GM23248 (cell line): ENCODE measurements around the gene KIAA1958. TPM values are rescaled to one million over a fixed set of nuclear protein-coding genes. Genes with fewer than 3 reads are reported as not detected.

ENCODE experiments used
- DNase-seq: peaks from one replicate; pipeline ENCODE4 v3.0.0-alpha.2; 2015
- H2AFZ ChIP-seq: fragments of 200-600 bp; sonication (generic); 2 replicates; pipeline ENCODE4 v1.6.1; 2016; ENCODE audit warnings: antibody characterized with exemption
- H3F3A ChIP-seq: fragments of 200-600 bp; sonication (generic); 2 replicates; pipeline ENCODE4 v1.6.1; 2016; ENCODE audit warnings: mild to moderate bottlenecking, antibody characterized with exemption, mixed run types; ENCODE audit not compliant: insufficient read depth
- H3K27ac ChIP-seq: fragments of 200-600 bp; sonication (generic); 2 replicates; pipeline ENCODE4 v1.5.1; 2016; ENCODE audit warnings: mild to moderate bottlenecking
- H3K27me3 ChIP-seq: fragments of 200-600 bp; sonication (generic); replicated peaks from 2 replicates; pipeline ENCODE4 v1.6.1; 2016; ENCODE audit warnings: mild to moderate bottlenecking; ENCODE audit not compliant: insufficient read depth
- H3K36me3 ChIP-seq: fragments of 200-600 bp; sonication (generic); 2 replicates; pipeline ENCODE4 v1.6.1; 2016; ENCODE audit warnings: low read depth, mild to moderate bottlenecking
- H3K4me1 ChIP-seq: fragments of 200-600 bp; sonication (generic); 2 replicates; pipeline ENCODE4 v1.6.1; 2016; ENCODE audit warnings: mild to moderate bottlenecking; ENCODE audit not compliant: insufficient read depth
- H3K4me2 ChIP-seq: fragments of 200-600 bp; sonication (generic); one replicate; pipeline ENCODE4 v1.6.1; 2016; ENCODE audit warnings: mild to moderate bottlenecking; ENCODE audit not compliant: unreplicated experiment
- H3K4me3 ChIP-seq: fragments of 200-600 bp; sonication (generic); 2 replicates; pipeline ENCODE4 v1.5.1; 2016; ENCODE audit warnings: mild to moderate bottlenecking
- H3K79me2 ChIP-seq: fragments of 200-600 bp; sonication (generic); 2 replicates; pipeline ENCODE4 v1.6.1; 2016; ENCODE audit warnings: mild to moderate bottlenecking; ENCODE audit not compliant: insufficient read depth
- H3K9ac ChIP-seq: fragments of 200-600 bp; sonication (generic); 2 replicates; pipeline ENCODE4 v1.6.1; 2016; ENCODE audit warnings: mild to moderate bottlenecking
- H3K9me2 ChIP-seq: fragments of 200-600 bp; sonication (generic); 2 replicates; pipeline ENCODE4 v1.6.1; 2016; ENCODE audit warnings: mixed run types, mild to moderate bottlenecking, moderate library complexity; ENCODE audit not compliant: insufficient read depth
- H3K9me3 ChIP-seq: fragments of 200-600 bp; sonication (generic); one replicate; pipeline ENCODE4 v1.6.1; 2017; ENCODE audit warnings: low read depth
- H4K20me1 ChIP-seq: fragments of 200-600 bp; sonication (generic); 2 replicates; pipeline ENCODE4 v1.6.0; 2016; ENCODE audit not compliant: insufficient read depth
- EZH2 ChIP-seq: fragments of 200-600 bp; sonication (generic); IDR thresholded peaks from 2 replicates; pipeline ENCODE4 v1.6.1; 2018; ENCODE audit warnings: antibody characterized with exemption, mild to moderate bottlenecking; ENCODE audit not compliant: insufficient read depth, poor library complexity, severe bottlenecking
- EZH2phosphoT487 ChIP-seq: fragments of 200-600 bp; sonication (generic); IDR thresholded peaks from 2 replicates; pipeline ENCODE4 v1.6.1; 2018; ENCODE audit warnings: antibody characterized with exemption, moderate library complexity, mild to moderate bottlenecking, low read depth; ENCODE audit not compliant: insufficient read depth
- WGBS, 2 experiments: methylation state at CpG; one replicate each; pipeline ENCODE4 v1.1.6; 2015 to 2017; ENCODE audit warnings: low lambda C conversion rate in 2 of 2, low coverage in 1 of 2; ENCODE audit errors: missing lambda C conversion rate in 2 of 2; 5-methylcytosine and 5-hydroxymethylcytosine counted together
- in situ Hi-C: fragments of 300-500 bp; cut with MboI; formaldehyde crosslinking; loops from 2 replicates; pipeline ENCODE4 v1.15.0; 2020
- polyA plus RNA-seq: library from polyadenylated mRNA; unstranded; fragments of >200 nt; fragmentation: Nextera tagmentation; extraction: Ambion mirVana; gene quantifications from 2 replicates; pipeline ENCODE4 v1.2.1, GENCODE V29; 2016
- total RNA-seq: library from RNA; depleted of rRNA; stranded (reverse); fragments of >200 nt; shearing (Covaris generic); gene quantifications from 2 replicates; pipeline ENCODE4 v1.2.3, GENCODE V29; 2014

The KIAA1958 gene
- total and polyA plus RNA-seq, 2 experiments from 2014 or later = 7.7 to 7.8 TPM

GRCh38 chr9:112647596-112647995, 161.0 kb downstream of the KIAA1958 start:
- Histone ChIP-seq H3K9me3 (no peaks in the 10 kb centered on the region), H2AFZ (no peak overlapping the region), H3K4me2 (no peak overlapping the region), H3K9ac (no peak overlapping the region), H3K9me2 (no peaks in the 10 kb centered on the region), H3F3A (no peaks in the 10 kb centered on the region), H4K20me1 (no peaks in the 10 kb centered on the region), H3K36me3 (peaks cover 25% of the 10 kb centered on the region), H3K4me1 (peaks cover 5% of the 10 kb centered on the region; the same call in 1 of the 2 replicates), H3K27me3 (no peaks in the 10 kb centered on the region), H3K27ac (no peak overlapping the region), H3K79me2 (no peaks in the 10 kb centered on the region), H3K4me3 (no peak overlapping the region)
- DNase-seq = no peak
- 98 to 99% methylated on average over 3 of the region's 3 CpGs for WGBS, 2 experiments
- TF ChIP-seq EZH2 (no peak), EZH2phosphoT487 (no peak)
- in situ Hi-C loops = no loop called here

- Histone ChIP-seq H3K27ac (no peak overlapping the region), H3K9me2 (no peaks in the 10 kb centered on the region), H3K79me2 (no peaks in the 10 kb centered on the region), H2AFZ (no peak overlapping the region), H3K4me2 (no peak overlapping the region), H4K20me1 (no peaks in the 10 kb centered on the region), H3K27me3 (no peaks in the 10 kb centered on the region), H3K9ac (no peak overlapping the region), H3K9me3 (no peaks in the 10 kb centered on the region), H3K4me3 (no peak overlapping the region), H3K4me1 (peaks cover 5% of the 10 kb centered on the region; the same call in 1 of the 2 replicates), H3K36me3 (peaks cover 25% of the 10 kb centered on the region), H3F3A (no peaks in the 10 kb centered on the region)
- DNase-seq = no peak
- WGBS, 2 experiments = 74 to 83% methylated on average over 1 of the region's 1 CpG
- TF ChIP-seq EZH2phosphoT487 = no peak
- in situ Hi-C loops = no loop called here
These were observed 162.0 kb downstream of the KIAA1958 start for GRCh38 chr9:112648624-112649023.

- 83 to 88% methylated on average over 5 of the region's 5 CpGs for WGBS, 2 experiments
- in situ Hi-C loops = no loop called here
- Histone ChIP-seq H3K27ac (no peak overlapping the region), H3K4me2 (no peak overlapping the region), H3K4me3 (no peak overlapping the region), H3K36me3 (peaks cover 8% of the 10 kb centered on the region; the same call in 1 of the 2 replicates), H3K9ac (no peak overlapping the region), H3K9me2 (no peaks in the 10 kb centered on the region), H3K9me3 (no peaks in the 10 kb centered on the region), H3K4me1 (no peaks in the 10 kb centered on the region), H4K20me1 (no peaks in the 10 kb centered on the region), H3F3A (no peaks in the 10 kb centered on the region), H3K27me3 (no peaks in the 10 kb centered on the region), H3K79me2 (no peaks in the 10 kb centered on the region), H2AFZ (no peak overlapping the region)
- TF ChIP-seq EZH2phosphoT487 (no peak), EZH2 (no peak)
- no peak for DNase-seq
These were observed 167.7 kb downstream of the KIAA1958 start for GRCh38 chr9:112654282-112654681.

- Histone ChIP-seq H2AFZ (no peak overlapping the region), H4K20me1 (no peaks in the 10 kb centered on the region), H3K4me3 (no peak overlapping the region), H3K36me3 (0 out of 2 replicates have a peak, but pooled peaks cover 4% of the 10 kb centered on the region), H3K79me2 (no peaks in the 10 kb centered on the region), H3F3A (no peaks in the 10 kb centered on the region), H3K9me3 (no peaks in the 10 kb centered on the region), H3K4me1 (no peaks in the 10 kb centered on the region), H3K9ac (no peak overlapping the region), H3K27me3 (no peaks in the 10 kb centered on the region), H3K9me2 (no peaks in the 10 kb centered on the region), H3K27ac (no peak overlapping the region), H3K4me2 (no peak overlapping the region)
- in situ Hi-C loops = no loop called here
- no peak for TF ChIP-seq EZH2phosphoT487
- TF ChIP-seq EZH2 = no peak
- DNase-seq = no peak
- WGBS, 2 experiments = 82 to 87% methylated on average over 3 of the region's 3 CpGs
These were observed 169.0 kb downstream of the KIAA1958 start for GRCh38 chr9:112655668-112656067.

GRCh38 chr9:112659906-112660305, 173.3 kb downstream of the KIAA1958 start:
- Histone ChIP-seq H3K36me3 (0 out of 2 replicates have a peak, but pooled peaks cover 4% of the 10 kb centered on the region), H3K79me2 (no peaks in the 10 kb centered on the region), H3K27me3 (no peaks in the 10 kb centered on the region), H3K9me2 (no peaks in the 10 kb centered on the region), H3K4me3 (no peak overlapping the region), H4K20me1 (no peaks in the 10 kb centered on the region), H2AFZ (no peak overlapping the region), H3K4me2 (no peak overlapping the region), H3K27ac (no peak overlapping the region), H3K9me3 (no peaks in the 10 kb centered on the region), H3K9ac (no peak overlapping the region), H3F3A (no peaks in the 10 kb centered on the region), H3K4me1 (no peaks in the 10 kb centered on the region)
- TF ChIP-seq EZH2phosphoT487 (no peak), EZH2 (no peak)
- 90 to 96% methylated on average over 12 of the region's 12 CpGs for WGBS, 2 experiments
- in situ Hi-C loops = no loop called here
- DNase-seq = no peak
